ENCODE data around the gene KRT2.
"Not testable (repeated sequence)": the region's sequence is repeated elsewhere in the genome, so short reads cannot be mapped to it uniquely, and the experiment has no call there.

KRT2 gene

DNA sequence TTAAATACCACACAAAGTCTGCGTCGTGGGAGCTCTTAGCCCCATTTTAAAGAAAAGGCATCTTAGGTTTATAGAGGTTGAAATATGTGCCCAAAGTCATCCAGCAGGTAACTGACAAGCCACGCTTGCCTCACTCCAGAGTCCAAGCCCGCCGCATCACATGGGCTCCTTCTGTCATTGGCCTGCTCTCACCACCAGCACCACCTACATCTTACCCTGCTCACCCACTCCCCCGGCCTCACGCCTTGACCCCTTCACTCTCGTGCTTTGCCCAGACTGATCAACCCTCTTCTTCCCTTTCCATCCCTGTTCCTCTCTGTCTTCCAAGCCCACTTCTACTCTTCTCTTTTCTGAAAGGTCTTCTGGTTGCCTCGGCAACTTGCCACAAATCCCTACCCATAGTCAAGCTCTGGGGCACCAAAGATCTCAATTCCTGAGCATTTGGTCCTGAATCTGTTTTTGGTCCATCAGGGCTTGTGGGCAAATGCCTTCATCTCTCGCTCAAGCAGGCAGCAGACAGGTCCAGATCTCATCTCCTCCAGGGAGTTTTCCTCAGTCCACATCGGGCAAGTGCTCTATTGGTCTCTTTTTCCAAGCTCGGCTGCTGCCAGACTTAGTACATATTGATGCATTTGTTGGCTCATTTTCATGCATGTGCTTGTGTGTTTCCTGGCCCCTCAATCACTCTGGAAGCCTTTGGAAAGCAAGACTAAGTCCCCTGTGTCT, 31.7 kb upstream of the KRT2 start:
- DNase-seq: no peak

DNA sequence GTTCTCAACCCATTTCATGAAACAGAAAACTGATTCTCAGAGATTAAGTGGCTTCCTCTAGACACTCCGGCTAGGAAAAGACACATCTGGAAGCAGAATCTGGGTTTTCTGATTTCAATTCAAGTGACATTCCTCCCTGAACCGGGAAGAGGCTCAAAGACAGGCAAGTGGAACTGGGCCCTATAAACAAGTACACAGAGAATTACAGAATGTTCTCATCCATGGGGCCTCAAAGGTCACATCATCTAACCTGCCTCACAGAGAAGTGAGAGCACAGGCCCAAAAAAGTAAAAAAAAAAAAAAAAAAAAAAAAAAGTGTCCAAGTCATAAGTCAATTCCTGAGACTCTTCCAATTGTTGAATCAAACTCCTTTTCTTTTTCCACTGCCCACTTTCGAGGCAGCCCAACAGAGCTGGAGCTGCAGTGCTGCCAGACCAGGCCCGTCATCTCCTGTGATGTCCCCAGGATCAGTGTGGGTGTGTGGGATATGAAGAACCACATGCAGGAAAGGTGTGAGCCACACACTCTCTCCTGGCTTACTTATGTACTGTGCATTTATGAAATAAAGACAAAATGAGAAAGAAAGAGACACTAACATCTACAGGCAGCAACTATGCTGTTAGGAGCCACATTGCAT, 31.0 kb upstream of the KRT2 start:
- no peak for DNase-seq

DNA sequence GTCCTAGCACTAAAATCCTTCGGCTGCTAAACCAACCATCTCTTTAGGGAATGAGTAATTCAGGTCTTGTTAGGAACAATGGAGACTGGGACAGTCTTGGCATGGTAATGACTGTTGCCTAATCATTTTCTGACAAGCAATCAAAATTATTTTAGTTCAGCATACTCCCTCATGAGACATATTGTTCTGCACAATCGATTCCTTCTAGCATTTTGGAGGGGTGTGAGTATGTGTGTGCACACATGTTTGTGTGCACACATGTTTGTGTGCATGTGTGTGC, 30.3 kb upstream of the KRT2 start:
- no peak for DNase-seq

DNA sequence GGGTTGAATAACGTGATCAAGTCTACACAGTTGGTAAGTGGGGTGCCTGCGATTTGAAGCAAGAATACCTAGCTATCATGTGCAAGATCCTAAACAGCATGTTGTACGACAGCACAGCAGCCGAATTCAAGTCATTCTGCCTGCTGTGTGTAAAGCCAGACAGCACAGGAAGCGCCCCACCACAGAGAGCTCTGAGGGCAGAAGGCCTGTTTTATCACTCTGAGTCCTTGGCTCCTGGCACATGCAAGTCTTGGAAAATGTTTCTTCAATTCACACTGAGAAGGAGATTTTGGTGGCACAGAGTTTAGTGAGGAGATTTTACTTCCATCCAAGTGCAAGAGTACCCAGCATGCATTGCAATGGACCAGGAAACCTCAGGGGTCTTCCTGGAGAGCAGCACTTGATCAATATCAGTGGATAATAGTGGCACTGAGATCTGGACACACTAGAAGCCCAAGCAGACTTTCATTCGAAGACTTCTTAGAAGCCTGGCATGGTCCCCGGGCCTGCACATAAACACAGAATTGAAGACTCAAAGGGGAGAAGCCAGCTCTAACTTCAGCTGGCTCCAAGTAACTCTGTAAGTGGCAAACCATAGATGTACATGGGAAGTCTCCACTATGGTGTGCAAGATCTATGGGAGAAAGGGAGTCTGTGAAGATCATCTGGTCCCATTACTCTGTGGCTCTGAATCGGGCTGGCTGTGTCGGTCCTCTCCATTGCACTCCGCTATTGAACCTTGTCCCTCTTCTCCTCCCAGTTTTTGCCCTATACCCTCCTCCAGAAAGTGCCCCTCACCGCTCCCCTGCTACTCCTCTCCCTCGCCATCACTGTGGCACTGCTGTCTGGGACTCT, 29.7 kb upstream of the KRT2 start:
- no peak for DNase-seq

DNA sequence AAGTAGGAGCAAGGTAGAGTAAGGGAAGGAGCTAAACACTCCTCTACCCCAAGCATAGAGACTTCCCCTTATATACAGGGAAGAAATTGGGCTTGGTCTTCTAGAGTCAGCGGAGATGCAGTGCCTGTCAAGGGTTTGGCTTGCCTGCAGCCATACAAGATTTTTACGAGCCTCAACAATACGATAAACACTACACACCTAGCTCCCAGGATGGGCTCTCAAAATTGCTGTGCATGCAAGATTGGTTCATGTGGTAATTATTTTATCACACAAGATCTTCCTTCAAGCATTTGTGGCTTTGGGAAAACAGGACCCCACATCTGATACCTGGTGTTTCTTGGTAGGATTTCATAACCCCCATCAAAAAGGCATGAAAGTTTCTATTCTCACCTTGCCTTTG, 28.4 kb upstream of the KRT2 start, which contains the start of gene KRT1:
TSS of gene KRT1 (minus strand) at position 45 of the 400 bp plus-strand sequence. CDS start 59 bp downstream, outside the sequence.
- no peak for DNase-seq

DNA sequence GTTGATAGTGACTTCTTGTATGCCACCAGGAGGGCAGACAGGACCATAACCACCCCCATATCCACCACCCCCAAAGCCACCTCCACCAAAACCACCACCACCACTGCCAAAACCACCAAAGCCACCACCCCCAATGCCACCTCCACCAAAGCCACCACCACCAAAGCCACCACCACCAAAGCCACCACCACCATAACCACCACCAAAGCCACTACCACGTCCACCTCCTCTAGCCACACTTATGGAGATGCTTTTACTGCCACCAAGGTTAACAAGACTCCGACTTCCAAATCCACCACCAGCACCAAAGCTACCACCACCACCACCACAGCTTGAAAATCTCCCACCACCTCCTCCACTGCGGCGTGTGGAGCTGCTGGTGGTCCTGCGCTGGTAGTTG, 27.9 kb upstream of the KRT2 start:
- no peak for DNase-seq

DNA sequence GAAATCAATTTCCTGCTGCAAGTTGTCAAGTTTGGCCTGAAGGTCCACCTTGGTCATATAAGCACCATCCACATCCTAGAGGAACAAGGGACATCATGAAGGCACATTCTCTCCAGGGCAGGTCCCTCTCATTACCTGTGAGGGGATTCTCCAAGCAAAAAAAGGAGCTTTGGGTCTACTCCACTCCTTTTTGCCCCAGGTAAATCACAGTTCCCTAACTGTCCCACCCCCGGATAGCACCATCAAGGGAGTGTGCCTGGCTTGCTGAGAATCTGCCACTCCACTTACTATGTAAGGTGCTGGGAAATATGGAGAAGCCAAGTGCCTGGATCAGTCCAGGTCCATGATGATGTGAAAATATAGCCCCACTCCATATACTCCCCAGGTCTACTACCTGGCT, 25.7 kb upstream of the KRT2 start:
- DNase-seq: no peak

DNA sequence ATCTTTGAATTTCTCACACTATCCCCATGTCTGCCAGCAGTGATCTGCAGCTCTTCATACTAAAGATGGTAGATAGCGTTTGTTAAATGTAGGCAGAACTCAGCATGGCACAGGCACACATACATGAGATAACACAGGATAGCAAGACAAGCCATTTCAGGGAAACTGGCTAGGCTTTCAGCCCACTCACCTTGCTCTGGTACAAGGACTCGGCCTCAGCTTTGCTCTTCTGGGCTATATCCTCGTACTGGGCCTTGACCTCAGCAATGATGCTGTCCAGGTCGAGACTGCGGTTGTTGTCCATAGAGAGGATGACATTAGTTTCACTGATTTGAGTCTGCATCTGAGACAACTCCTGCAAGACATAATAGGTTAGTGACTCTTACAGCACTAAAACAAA, 25.1 kb upstream of the KRT2 start:
- no peak for DNase-seq

DNA sequence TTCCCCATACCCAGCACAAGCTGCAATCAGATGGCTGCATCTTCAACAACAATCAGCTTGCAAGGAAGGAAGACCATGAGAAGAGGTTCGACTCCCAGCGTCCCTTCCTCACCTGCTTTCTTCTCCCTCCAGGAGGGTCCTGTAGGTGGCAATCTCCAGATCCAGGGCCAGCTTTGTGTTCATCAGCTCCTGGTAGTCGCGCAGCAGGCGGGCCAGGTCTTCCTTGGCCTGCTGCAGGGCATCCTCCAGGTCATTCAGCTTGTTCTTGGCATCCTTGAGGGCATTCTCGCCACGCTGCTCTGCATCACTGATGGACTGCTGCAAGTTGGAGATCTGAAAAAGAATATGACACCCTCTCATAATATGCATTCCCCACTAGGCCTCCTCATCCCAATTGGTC, 24.2 kb upstream of the KRT2 start:
- no peak for DNase-seq

DNA sequence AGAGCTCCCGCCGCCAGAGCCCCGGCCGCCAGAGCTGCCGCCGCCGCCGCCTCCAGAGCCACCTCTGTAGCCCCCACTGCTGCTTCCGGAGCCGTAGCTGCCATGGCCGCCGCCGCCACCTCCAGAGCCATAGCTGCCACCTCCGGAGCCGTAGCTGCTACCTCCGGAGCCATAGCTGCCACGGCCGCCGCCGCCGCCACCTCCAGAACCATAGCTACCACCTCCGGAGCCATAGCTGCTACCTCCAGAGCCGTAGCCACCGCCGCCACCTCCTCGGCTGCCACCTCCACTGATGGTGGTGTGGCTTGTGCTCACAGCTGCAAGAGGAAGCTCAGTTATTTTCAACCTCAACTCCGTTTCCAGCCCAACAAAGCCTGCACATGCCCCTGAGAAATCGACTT, 23.3 kb upstream of the KRT2 start:
- no peak for DNase-seq

DNA sequence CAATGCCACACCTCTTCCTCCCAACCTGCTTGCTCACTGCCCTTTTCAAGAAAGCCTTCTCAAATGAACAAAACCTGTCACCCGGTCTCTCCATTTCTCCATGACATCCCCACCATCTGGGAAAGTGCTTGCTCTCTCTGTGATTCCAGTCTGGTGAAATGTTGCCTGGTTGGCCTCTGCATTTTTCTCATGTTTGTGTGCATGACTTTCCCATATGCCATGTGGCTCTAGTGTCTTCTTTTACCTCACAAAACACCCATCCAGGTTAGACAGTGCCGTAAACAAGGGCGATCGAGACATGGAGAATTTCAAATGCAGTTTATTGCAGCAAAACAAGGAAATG, 22.4 kb upstream of the KRT2 start:
- no peak for DNase-seq

DNA sequence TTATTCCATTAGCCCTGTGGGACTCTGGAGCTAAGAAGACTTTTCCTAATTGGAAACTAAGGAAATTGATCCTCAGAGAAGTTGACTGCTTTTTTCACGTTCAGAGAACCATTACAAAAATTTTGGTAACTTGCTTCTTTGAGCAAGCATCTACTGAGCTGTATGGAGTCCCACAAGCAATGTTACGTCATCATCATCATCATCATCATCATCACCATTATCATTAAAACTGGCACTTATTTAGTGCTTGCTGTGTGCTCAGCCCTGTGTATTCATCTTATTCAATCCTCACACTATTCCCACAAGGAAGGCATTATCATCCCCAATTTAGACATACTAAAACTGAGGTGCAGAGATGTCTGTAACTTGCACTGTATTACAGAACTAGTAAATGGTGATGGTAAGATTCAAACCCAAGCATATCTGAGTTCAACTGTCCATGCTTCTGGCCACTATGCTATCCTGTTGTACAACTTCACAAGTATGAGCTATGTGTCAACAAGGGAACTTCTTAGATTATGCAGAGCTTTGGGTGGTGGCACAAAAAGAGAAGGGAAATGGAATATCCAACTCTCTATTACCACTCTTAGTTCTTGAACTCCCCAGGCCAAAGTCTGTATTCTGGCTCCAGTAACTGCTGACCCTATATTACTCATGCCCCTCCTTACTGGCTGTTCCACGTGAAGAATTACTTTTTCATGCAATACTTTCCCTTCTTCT, 21.9 kb upstream of the KRT2 start:
- no peak for DNase-seq

DNA sequence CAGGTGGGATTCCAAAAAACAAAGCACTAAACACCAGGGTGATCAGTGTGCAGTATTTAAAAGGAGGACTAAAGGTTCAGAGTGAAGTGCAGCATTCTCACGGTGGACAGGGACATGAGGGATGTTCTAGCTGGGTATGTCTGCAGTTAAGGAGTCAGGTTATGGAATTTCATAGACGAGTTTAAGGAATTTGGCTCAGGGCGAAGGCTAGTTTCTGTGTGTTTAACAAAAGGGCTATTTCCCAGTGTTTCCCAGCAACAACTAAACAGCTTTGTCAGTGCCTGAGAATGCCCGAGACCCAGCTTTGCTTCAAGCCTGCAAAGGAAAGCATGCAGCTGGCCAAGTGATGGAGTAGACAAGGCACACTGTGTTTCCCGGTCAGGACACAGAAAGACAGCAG, 21.2 kb upstream of the KRT2 start:
- no peak for DNase-seq

DNA sequence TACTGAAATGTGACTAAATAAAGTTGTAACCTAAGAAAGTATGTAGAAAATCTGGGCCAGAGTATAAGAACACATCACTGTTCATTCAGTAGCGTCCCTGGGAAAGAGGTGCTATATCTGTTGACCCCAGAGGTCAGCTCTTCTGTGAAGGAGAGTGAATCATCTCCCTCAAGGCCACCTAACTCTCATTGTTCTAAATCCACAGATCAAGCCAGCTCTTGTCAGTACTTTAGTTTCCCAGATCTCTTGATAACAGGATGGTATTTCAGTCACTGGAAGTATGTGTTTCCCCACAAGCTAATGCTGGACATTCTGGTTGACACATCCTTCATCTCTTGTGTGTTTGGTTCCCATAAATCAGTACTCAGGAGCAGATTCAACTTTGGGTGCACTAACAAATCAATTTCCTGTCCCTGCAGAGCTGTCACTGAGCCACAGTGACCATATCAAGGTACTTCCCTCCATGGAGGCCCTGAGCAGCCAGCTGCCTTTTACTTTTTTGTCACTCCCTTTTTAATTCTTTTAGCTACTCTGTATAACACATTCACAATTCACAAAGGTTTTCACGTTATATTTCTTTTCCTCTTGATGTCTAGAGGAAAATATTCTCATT, 20.4 kb upstream of the KRT2 start:
- no peak for DNase-seq

DNA sequence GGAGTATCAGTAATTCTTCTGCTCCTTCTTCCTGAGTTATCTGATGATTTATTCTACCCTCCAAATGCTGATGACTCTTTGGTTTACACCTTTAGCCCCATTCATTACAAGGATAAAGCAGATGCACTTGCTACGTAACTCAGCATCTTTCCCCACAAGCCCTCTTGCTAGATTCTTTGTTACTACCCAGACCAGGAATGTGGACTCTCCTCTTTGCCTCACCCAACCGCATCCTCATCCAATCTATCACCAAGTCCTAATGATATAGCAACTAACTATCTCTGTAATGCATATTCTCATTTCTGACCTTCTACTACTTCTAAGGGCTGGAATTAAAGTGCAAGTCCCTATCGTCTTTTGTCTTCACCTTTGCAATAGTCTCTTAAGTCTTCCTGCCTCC, 18.9 kb upstream of the KRT2 start:
- DNase-seq: no peak

DNA sequence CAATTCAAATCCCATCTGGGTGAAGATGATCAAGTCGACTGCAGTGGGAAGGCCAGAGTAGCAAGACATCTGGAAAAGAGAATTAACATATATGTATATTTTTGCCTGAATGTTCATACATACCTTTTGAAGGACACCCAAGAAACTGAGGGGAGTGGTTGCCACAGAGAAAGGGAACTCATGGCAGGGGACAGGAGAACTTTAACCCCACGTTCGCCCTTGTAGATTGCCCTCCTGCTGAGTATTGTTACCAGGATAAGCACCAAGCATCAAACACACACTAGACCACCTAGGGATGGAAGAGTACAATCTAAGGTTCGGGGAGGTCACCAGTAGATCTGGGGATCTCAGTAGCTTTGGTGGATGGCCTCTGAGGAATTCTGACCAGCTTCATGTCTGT, 18.5 kb upstream of the KRT2 start:
- no peak for DNase-seq

DNA sequence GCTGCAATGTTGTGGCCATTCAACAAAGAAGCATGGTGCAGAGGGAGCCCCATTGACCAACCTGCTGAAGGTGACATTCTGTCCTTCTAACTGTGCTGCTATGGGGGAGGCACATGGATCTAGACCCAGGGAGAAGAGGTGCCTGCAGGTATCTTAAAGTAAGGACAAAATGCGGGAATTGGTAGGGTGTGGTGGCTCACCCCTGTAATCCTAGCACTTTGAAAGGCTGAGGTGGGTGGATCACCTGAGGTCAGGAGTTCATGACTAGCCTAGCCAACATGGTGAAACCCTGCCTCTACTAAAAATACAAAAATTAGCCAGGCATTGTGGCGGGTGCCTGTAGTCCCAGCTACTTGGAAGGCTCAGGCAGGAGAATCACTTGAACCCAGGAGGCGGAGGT, 17.9 kb upstream of the KRT2 start:
- not testable (repeated sequence) for DNase-seq

DNA sequence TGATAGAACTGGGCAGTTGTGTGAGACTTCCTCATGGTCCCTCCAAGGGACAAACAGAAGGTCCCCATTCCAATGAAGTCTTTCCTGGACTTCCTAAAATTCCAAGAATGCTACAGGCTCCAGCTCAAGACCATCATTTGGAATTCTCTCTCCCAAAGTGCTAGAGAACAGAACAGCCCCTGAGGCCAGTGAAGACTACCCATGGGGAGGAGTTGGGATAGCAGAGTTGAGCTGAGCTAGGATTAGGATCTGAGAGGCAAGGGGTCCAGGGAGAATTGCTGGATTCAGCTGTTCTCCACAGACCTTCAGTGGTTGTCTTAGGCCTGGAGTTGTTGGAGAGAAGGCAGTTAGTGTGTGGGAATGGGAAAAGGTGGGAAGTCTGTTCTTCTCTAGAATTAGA, 17.4 kb upstream of the KRT2 start:
- DNase-seq: no peak

DNA sequence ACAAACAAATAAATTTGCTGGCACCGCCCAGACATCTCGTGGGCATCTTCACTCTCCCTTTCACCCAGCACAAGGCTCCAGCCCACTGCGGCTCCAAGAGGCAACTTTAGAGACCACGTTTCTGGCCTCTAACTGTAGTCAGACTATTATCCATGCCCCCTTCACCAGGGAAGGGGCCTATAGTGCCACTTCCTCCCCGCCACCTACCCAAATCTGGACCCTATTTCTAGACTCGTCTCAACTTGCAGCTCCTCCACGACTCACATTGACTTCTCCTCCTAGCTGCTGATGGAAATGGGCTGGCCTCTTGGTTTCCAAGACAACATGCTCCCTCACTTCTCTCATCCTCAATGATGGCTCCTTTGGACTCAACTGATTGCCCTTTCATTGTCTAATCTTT, 15.9 kb upstream of the KRT2 start:
- DNase-seq: no peak

DNA sequence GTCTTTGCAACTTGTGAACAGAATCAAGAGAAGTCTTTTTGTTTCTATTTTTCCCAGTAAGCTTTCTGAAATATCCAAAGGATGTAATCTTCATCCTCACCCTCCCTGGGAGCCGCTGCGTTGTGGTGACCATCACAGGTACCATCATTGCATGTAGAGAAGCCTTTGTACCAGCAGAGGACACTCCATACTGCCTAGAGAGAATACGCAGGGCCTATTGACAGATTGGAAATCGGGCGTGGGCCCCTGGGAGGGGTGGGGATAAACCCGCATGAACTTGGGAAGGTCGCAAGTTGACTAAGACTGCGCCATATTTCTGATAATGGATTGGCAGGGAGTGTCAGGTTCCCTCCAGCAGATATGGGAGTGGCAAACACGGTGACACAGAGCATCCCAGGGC, 15.5 kb upstream of the KRT2 start:
- no peak for DNase-seq

DNA sequence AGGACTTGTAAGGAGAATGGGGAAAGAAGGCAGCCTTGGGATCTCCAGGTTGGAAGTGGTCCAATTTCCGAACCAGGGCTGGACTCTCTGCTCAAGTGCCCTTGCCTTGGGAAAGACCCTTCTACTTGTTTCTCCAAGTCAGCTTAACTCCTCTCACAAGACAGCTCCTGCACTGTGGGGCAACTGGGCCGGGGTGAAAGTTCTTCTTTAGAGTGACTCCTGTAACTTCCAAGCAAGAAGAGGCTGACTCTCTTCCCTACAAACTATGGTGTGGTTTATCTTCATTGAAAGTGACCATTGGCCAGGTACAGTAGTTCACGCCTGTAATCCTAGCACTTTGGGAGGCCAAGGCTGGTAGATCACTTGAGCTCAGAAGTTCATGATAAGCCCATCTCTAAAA, 14.5 kb upstream of the KRT2 start:
- no peak for DNase-seq

DNA sequence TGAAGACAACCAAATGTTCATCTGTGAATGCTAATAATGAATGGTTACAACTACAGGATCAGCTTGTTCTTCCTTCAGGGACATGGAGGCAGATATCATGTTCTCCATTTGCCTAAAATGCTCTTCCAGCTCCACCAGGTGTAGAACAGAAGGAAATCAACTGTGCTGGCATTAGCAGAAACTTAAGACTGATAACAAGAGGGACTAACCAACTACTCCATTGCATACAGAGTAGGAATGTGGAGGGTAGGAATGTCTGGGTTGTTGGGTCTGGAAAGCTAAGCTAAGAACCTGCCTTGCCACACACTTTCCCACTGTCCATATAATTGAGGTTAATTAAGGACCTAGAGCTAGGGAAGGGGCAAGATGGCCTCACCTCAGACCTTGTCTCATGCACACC, 11.4 kb upstream of the KRT2 start:
- no peak for DNase-seq

DNA sequence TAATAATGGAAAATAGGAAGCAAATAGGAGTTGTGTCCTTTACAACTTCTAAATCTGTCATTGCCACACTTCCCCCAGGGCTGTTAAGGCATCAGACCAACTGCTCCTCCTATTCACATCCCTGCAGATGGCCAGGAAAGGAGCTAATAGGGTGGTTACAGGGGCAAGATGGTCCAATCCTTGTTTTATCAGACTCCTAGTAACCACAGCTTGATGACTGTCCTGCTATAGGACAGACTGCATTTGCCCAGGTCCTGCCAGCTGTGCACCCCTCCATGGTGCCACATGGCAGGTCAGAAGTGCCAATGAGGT, 10.9 kb upstream of the KRT2 start:
- no peak for DNase-seq
